ENCODE measurements around the gene SAMD13.

DNA sequence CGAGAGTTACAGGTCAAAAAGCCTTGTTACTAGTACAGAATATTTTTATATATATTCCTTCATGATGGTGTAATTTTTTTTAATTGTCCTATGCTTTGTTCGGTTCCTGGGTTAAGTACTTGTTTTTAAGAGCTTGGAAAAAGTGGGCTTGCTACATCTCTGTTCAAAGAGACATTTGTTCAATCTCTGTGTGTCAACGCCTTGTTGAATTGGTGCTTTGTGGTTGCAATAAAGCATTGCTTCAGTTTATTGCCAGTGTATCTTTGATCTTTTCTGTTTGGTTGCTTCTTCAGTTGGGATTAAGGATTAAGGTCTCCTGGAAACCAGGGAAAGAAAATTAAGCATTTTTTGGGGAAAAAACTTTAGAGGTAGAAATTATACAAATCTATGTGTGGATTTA, 49.0 kb downstream of the SAMD13 start:
- TF ChIP-seq, protein P1, sequence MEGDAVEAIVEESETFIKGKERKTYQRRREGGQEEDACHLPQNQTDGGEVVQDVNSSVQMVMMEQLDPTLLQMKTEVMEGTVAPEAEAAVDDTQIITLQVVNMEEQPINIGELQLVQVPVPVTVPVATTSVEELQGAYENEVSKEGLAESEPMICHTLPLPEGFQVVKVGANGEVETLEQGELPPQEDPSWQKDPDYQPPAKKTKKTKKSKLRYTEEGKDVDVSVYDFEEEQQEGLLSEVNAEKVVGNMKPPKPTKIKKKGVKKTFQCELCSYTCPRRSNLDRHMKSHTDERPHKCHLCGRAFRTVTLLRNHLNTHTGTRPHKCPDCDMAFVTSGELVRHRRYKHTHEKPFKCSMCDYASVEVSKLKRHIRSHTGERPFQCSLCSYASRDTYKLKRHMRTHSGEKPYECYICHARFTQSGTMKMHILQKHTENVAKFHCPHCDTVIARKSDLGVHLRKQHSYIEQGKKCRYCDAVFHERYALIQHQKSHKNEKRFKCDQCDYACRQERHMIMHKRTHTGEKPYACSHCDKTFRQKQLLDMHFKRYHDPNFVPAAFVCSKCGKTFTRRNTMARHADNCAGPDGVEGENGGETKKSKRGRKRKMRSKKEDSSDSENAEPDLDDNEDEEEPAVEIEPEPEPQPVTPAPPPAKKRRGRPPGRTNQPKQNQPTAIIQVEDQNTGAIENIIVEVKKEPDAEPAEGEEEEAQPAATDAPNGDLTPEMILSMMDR (IDR thresholded peaks at IDR 0.05): no peak
- TF ChIP-seq POLR2A (IDR thresholded peaks at IDR 0.05) (no peak), EP300 (IDR thresholded peaks at IDR 0.05) (no peak), POLR2AphosphoS5 (IDR thresholded peaks at IDR 0.05) (no peak)
